AG09319 (cell line): ENCODE data around the gene C9orf152.
"Not testable (repeated sequence)": the region's sequence is repeated elsewhere in the genome, so short reads cannot be mapped to it uniquely, and the experiment has no call there.

Experiments used
- DNase-seq: peaks from one replicate; pipeline ENCODE4 v3.0.0-alpha.2; 2010; ENCODE audit warnings: low read depth; ENCODE audit errors: extremely low read depth
- CTCF ChIP-seq: IDR thresholded peaks from 2 replicates; pipeline ENCODE4 v1.5.1; 2011; ENCODE audit warnings: low read depth, mild to moderate bottlenecking, inconsistent platforms, low read length, moderate library complexity

The C9orf152 gene

GRCh38 chr9:110199643-110200042 lies 8.3 kb downstream of the C9orf152 start:
- no peak for TF ChIP-seq CTCF
- no peak for DNase-seq

- no peak for DNase-seq
- no peak for TF ChIP-seq CTCF
Measured at GRCh38 chr9:110198357-110198756, 9.6 kb downstream of the C9orf152 start.

DNA sequence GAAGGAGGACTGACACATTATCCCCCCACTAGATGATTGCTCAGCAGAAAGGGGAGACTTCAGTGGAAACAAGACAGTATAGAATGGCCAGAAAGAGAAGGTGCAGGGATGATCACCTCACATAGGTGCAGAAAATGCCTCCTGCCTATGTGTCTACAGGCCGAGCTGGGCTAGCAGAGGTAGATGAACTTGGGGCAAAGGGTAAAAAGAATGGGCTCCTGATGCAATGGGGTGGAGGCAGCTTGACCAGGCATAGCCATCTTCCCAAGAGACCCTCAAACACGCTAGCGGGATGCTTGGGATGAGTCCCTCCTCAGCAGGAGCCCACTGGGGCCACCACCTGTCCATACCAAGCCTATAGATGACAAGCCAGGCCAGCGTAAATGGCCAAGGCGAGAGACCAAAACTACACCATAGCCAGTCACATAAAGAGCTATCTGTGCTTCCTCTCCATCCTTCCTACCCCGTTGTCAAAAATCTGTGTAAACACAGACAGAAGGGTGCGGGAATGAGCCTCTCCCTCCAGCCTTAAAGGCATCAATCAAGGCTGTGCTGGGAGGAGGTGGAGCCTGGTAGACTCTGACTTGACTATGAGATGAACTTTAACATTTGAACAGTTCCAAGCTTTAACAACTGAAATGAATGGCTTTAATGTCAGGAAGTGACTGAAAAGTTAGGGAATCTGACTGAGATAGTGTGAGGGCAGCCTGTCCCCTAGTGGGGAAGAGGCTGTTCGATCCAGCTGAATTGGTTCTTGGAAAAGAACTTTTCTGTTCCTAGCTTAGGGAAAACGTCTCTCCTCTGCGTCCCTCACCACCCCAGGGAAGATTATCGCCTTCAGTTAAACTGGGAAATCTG lies 10.4 kb downstream of the C9orf152 start:
- TF ChIP-seq CTCF: peak; percentile 49
- no peak for DNase-seq

DNA sequence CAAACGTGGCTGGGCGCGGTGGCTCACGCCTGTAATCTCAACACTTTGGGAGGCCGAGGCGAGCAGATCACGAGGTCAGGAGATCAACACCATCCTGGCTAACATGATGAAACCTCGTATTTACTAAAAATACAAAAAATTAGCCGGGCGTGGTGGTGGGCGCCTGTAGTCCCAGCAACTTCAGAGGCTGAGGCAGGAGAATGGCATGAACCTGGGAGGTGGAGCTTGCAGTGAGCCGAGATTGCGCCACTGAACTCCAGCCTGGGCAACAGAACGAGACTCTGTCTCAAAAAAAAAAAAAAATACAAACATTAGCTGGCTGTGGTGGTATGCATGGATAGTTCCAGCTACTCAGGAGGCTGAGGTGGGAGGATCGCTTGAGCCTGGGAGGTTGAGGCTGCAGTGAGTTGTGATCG lies 11.9 kb downstream of the C9orf152 start:
- not testable (repeated sequence) for DNase-seq

DNA sequence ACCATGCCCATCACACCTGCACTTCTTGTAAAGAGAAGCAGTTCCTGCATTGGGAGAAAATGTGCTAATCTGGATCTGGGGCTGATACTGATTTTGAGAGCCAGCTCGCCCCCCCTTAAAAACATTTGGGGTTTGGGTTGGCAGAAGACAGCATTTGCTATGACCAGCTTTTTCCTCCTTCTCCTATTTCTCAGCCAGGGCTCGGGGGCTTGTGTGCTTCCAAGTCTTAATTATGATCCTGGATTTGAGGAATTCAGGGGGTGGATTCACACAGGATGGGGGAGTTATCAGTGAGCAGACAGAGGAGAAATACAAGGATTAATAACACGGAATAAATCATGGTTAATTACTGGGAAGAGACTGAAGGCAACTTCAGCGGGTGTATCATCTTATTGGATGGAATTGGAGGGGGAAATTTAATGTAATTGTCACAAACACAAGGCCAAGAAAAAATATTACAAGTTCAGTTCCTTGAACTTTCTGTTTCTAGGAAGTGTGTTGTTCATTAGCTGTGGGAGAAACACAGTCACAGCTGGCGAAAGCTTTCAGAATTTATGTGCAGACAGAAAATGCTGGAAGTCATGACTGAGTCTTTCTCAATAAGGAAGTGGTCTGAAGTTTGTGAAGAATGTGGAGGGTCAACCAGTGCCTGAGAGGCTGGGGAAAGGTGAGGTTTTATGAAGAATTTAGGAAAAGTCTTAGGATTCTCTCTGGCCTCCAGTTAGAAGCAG lies 15.3 kb downstream of the C9orf152 start:
- peak; percentile 56 for DNase-seq
- TF ChIP-seq CTCF: no peak

GRCh38 chr9:110191615-110192014 lies 16.3 kb downstream of the C9orf152 start:
- no peak for TF ChIP-seq CTCF
- no peak for DNase-seq

GRCh38 chr9:110189559-110190320 lies 18.2 kb downstream of the C9orf152 start:
- TF ChIP-seq CTCF: no peak
- DNase-seq: no peak
